ENCODE measurements around the gene MYO1F.

GRCh38 chr19:8530061-8530679, 47.1 kb downstream of the MYO1F start:
- TF ChIP-seq MYPOP (CRISPR knock-in tag; IDR thresholded peaks at IDR 0.05) (no peak), NCOA1 (CRISPR knock-in tag; IDR thresholded peaks at IDR 0.05) (no peak), YY1 (IDR thresholded peaks at IDR 0.05; ENCODE audit: insufficient read depth, insufficient replicate concordance, low read depth, low read length) (no peak), AGO1 (IDR thresholded peaks at IDR 0.05; ENCODE audit: low read depth, low read length, poor library complexity, severe bottlenecking) (no peak), ZNF660 (CRISPR knock-in tag; IDR thresholded peaks at IDR 0.05; ENCODE audit: borderline replicate concordance, low read depth) (no peak), MAX (IDR thresholded peaks at IDR 0.05) (no peak), JUND (CRISPR knock-in tag; IDR thresholded peaks at IDR 0.05) (no peak), HNF4G (IDR thresholded peaks at IDR 0.05; ENCODE audit: borderline replicate concordance, low read depth, low read length) (no peak), HNF4G (CRISPR knock-in tag; IDR thresholded peaks at IDR 0.05; ENCODE audit: borderline replicate concordance, low read depth) (no peak), CREB3 (CRISPR knock-in tag; IDR thresholded peaks at IDR 0.05) (no peak), ZNF10 (CRISPR knock-in tag; IDR thresholded peaks at IDR 0.05; ENCODE audit: borderline replicate concordance, low read depth) (no peak), DRAP1 (CRISPR knock-in tag; IDR thresholded peaks at IDR 0.05) (no peak), MAFK (conservative IDR thresholded peaks at IDR 0.05 in 1 of 2, IDR thresholded peaks at IDR 0.05 in 1 of 2; ENCODE audit: low read length in 2 of 2) (no peak), USF2 (IDR thresholded peaks at IDR 0.05; ENCODE audit: low read depth, low read length) (no peak), USF2 (CRISPR knock-in tag; IDR thresholded peaks at IDR 0.05; ENCODE audit: borderline replicate concordance) (no peak)

Data from HepG2 (cell line).